ENCODE data around the gene GXYLT1. TPM values are rescaled to one million over a fixed set of nuclear protein-coding genes. Genes with fewer than 3 reads are reported as not detected.
"Not testable (repeated sequence)": the region's sequence is repeated elsewhere in the genome, so short reads cannot be mapped to it uniquely, and the experiment has no call there.

The GXYLT1 gene
- total RNA-seq, 2 donors from 2014 or later, result 10.3 to 12.2 TPM

- Mint-ChIP-seq H3K9me3 (no peaks in the 10 kb centered on the region), H3K27ac (no peak overlapping the region), H3K27me3 (no peaks in the 10 kb centered on the region), H3K4me3 (no peak overlapping the region), H3K36me3 (no peaks in the 10 kb centered on the region), H3K4me1 (ENCODE audit: low read depth in 2 of 2) (peaks cover 43 to 45% of the 10 kb centered on the region in 2 donors)
- ATAC-seq (peak in 1 of 2 donors; percentile 52), DNase-seq (ENCODE audit: low spot score) (no peak)
Measured at GRCh38 chr12:42130672-42131402, 13.8 kb downstream of the GXYLT1 start.

- ATAC-seq, result no peak
Measured at GRCh38 chr12:42129595-42130204, 15.0 kb downstream of the GXYLT1 start.

GRCh38 chr12:42128888-42129287 lies 15.8 kb downstream of the GXYLT1 start:
- Mint-ChIP-seq H3K27me3 (no peaks in the 10 kb centered on the region), H3K27ac (no peak overlapping the region), H3K4me3 (no peak overlapping the region), H3K9me3 (no peaks in the 10 kb centered on the region), H3K36me3 (no peaks in the 10 kb centered on the region), H3K4me1 (ENCODE audit: low read depth in 2 of 2) (peaks cover 31 to 34% of the 10 kb centered on the region in 2 donors)
- ATAC-seq, result no peak
- DNase-seq (ENCODE audit: low spot score), result no peak

More at GRCh38 chr12:42129595-42130204, 15.0 kb downstream of the GXYLT1 start:
- no peaks in the 10 kb centered on the region for H3K36me3 Mint-ChIP-seq
- no peaks in the 10 kb centered on the region for H3K9me3 Mint-ChIP-seq
- H3K4me1 Mint-ChIP-seq (ENCODE audit: low read depth in 2 of 2), result peaks cover 34 to 38% of the 10 kb centered on the region in 2 donors
- H3K27me3 Mint-ChIP-seq, result no peaks in the 10 kb centered on the region
- H3K4me3 Mint-ChIP-seq, result no peak overlapping the region
- no peak for DNase-seq (ENCODE audit: low spot score)
- no peak overlapping the region for H3K27ac Mint-ChIP-seq

- DNase-seq (ENCODE audit: low spot score), result no peak
- no peaks in the 10 kb centered on the region for H3K36me3 Mint-ChIP-seq
- no peak overlapping the region for H3K4me3 Mint-ChIP-seq
- peaks cover 29 to 31% of the 10 kb centered on the region in 2 donors for H3K4me1 Mint-ChIP-seq (ENCODE audit: low read depth in 2 of 2)
- H3K27me3 Mint-ChIP-seq, result no peaks in the 10 kb centered on the region
- no peak overlapping the region for H3K27ac Mint-ChIP-seq
- ATAC-seq, result no peak
- H3K9me3 Mint-ChIP-seq, result no peaks in the 10 kb centered on the region
Measured at GRCh38 chr12:42128327-42128726, 16.3 kb downstream of the GXYLT1 start.

GRCh38 chr12:42126963-42127362 lies 17.7 kb downstream of the GXYLT1 start:
- Mint-ChIP-seq H3K27ac (no peak overlapping the region), H3K9me3 (no peaks in the 10 kb centered on the region), H3K27me3 (no peaks in the 10 kb centered on the region), H3K4me3 (no peak overlapping the region), H3K36me3 (no peaks in the 10 kb centered on the region), H3K4me1 (ENCODE audit: low read depth in 2 of 2) (peaks cover 27 to 28% of the 10 kb centered on the region in 2 donors)
- ATAC-seq (no peak), DNase-seq (ENCODE audit: low spot score) (no peak)

GRCh38 chr12:42125388-42125767 lies 19.3 kb downstream of the GXYLT1 start:
- H3K9me3 Mint-ChIP-seq, result no peaks in the 10 kb centered on the region
- ATAC-seq, result no peak
- H3K36me3 Mint-ChIP-seq, result no peaks in the 10 kb centered on the region
- H3K27me3 Mint-ChIP-seq, result no peaks in the 10 kb centered on the region
- no peak for DNase-seq (ENCODE audit: low spot score)
- peaks cover 17 to 23% of the 10 kb centered on the region in 2 donors for H3K4me1 Mint-ChIP-seq (ENCODE audit: low read depth in 2 of 2)
- no peak overlapping the region for H3K27ac Mint-ChIP-seq
- no peak overlapping the region for H3K4me3 Mint-ChIP-seq

- Mint-ChIP-seq H3K27ac (no peak overlapping the region), H3K9me3 (no peaks in the 10 kb centered on the region), H3K4me1 (ENCODE audit: low read depth in 2 of 2) (peaks cover 17 to 23% of the 10 kb centered on the region in 2 donors), H3K27me3 (no peaks in the 10 kb centered on the region), H3K4me3 (no peak overlapping the region), H3K36me3 (peaks cover 2% of the 10 kb centered on the region)
- ATAC-seq (no peak), DNase-seq (ENCODE audit: low spot score) (no peak)
Measured at GRCh38 chr12:42124764-42125387, 19.8 kb downstream of the GXYLT1 start.

GRCh38 chr12:42119085-42119633 lies 25.5 kb downstream of the GXYLT1 start:
- DNase-seq (ENCODE audit: low spot score), result no peak
- Mint-ChIP-seq H3K4me3 (no peak overlapping the region), H3K36me3 (peaks cover 26% of the 10 kb centered on the region), H3K27ac (peak overlapping the region; percentile 18 to 61), H3K4me1 (ENCODE audit: low read depth in 2 of 2) (peaks cover 20 to 32% of the 10 kb centered on the region in 2 donors), H3K27me3 (no peaks in the 10 kb centered on the region), H3K9me3 (peaks cover 1% of the 10 kb centered on the region)
- peak in 1 of 2 donors; percentile 48 for ATAC-seq

GRCh38 chr12:42118136-42118879 lies 26.4 kb downstream of the GXYLT1 start:
- Mint-ChIP-seq H3K9me3 (peaks cover 5% of the 10 kb centered on the region), H3K4me1 (ENCODE audit: low read depth in 2 of 2) (peaks cover 24 to 32% of the 10 kb centered on the region in 2 donors), H3K27me3 (no peaks in the 10 kb centered on the region), H3K4me3 (no peak overlapping the region), H3K27ac (peak overlapping the region; percentile 18 to 38), H3K36me3 (peaks cover 31% of the 10 kb centered on the region)
- no peak for ATAC-seq
- DNase-seq (ENCODE audit: low spot score), result no peak

- Mint-ChIP-seq H3K9me3 (peaks cover 5% of the 10 kb centered on the region), H3K36me3 (peaks cover 13% of the 10 kb centered on the region), H3K27ac (no peak overlapping the region), H3K4me1 (ENCODE audit: low read depth in 2 of 2) (peaks cover 9 to 10% of the 10 kb centered on the region in 2 donors), H3K27me3 (no peaks in the 10 kb centered on the region), H3K4me3 (no peak overlapping the region)
- ATAC-seq, result no peak
- no peak for DNase-seq (ENCODE audit: low spot score)
Measured at GRCh38 chr12:42109031-42109430, 35.6 kb downstream of the GXYLT1 start.

GRCh38 chr12:42106791-42107190 lies 37.9 kb downstream of the GXYLT1 start:
- not testable (repeated sequence) for H3K4me3 Mint-ChIP-seq; ATAC-seq; H3K27ac Mint-ChIP-seq; H3K36me3 Mint-ChIP-seq; H3K4me1 Mint-ChIP-seq (ENCODE audit: low read depth in 2 of 2); H3K9me3 Mint-ChIP-seq; H3K27me3 Mint-ChIP-seq; DNase-seq (ENCODE audit: low spot score)

GRCh38 chr12:42104784-42105183 lies 39.9 kb downstream of the GXYLT1 start:
- H3K27me3 Mint-ChIP-seq, result no peaks in the 10 kb centered on the region
- H3K4me3 Mint-ChIP-seq, result no peak overlapping the region
- H3K36me3 Mint-ChIP-seq, result no peaks in the 10 kb centered on the region
- ATAC-seq (no peak), DNase-seq (ENCODE audit: low spot score) (no peak)
- H3K4me1 Mint-ChIP-seq (ENCODE audit: low read depth in 2 of 2), result peaks cover 0 to 4% of the 10 kb centered on the region in 2 donors
- H3K27ac Mint-ChIP-seq, result no peak overlapping the region
- H3K9me3 Mint-ChIP-seq, result no peaks in the 10 kb centered on the region

GRCh38 chr12:42104087-42104486 lies 40.6 kb downstream of the GXYLT1 start:
- peaks cover 0 to 4% of the 10 kb centered on the region in 2 donors for H3K4me1 Mint-ChIP-seq (ENCODE audit: low read depth in 2 of 2)
- no peaks in the 10 kb centered on the region for H3K9me3 Mint-ChIP-seq
- no peaks in the 10 kb centered on the region for H3K36me3 Mint-ChIP-seq
- no peaks in the 10 kb centered on the region for H3K27me3 Mint-ChIP-seq
- H3K4me3 Mint-ChIP-seq, result no peak overlapping the region
- ATAC-seq, result no peak
- H3K27ac Mint-ChIP-seq, result peak overlapping the region in 1 of 2 donors; percentile 39
- no peak for DNase-seq (ENCODE audit: low spot score)

Measured in natural killer cell treated with Interleukin-12 subunit alpha and Interleukin-12 subunit beta and Interleukin-15 and Interleukin-18, amount 100 ng/mL, for 72 hours (primary cell).